SK-N-MC (cell line): Measurements from ENCODE around the gene TP53I11.

Source experiments
- DNase-seq: peaks from one replicate; pipeline ENCODE4 v3.0.0-alpha.2; 2011; ENCODE audit warnings: low read depth, low spot score
- H3K27ac ChIP-seq: fragments of 200-600 bp; sonication (generic); 2 replicates; pipeline ENCODE4 v1.5.1; 2016; ENCODE audit warnings: mixed run types
- H3K36me3 ChIP-seq: fragments of 200-600 bp; sonication (generic); 2 replicates; pipeline ENCODE4 v1.6.1; 2017; ENCODE audit warnings: antibody characterized with exemption, low read length, mixed read lengths; ENCODE audit not compliant: insufficient read depth
- H3K4me3 ChIP-seq: fragments of 200-600 bp; sonication (generic); 2 replicates; pipeline ENCODE4 v1.5.1; 2016
- H3K9ac ChIP-seq: fragments of 200-600 bp; sonication (generic); 2 replicates; pipeline ENCODE4 v1.8.0; 2017; ENCODE audit warnings: mixed run types, mixed read lengths; ENCODE audit not compliant: insufficient read length
- H3K9me3 ChIP-seq: fragments of 200-600 bp; sonication (generic); 2 replicates; pipeline ENCODE4 v1.6.1; 2017; ENCODE audit warnings: low read depth, mild to moderate bottlenecking, antibody characterized with exemption, low read length, moderate library complexity, mixed read lengths
- EZH2 ChIP-seq: fragments of 200-600 bp; sonication (generic); IDR thresholded peaks from one replicate; pipeline ENCODE4 v1.6.1; 2017; ENCODE audit warnings: antibody characterized with exemption
- FOXP2 ChIP-seq: optimal IDR thresholded peaks from 2 replicates; pipeline ENCODE3; 2011; ENCODE audit warnings: mild to moderate bottlenecking, moderate library complexity; ENCODE audit not compliant: insufficient read depth; ENCODE audit errors: extremely low read length, control extremely low read depth
- POLR2AphosphoS5 ChIP-seq: IDR thresholded peaks from 2 replicates; pipeline ENCODE4 v1.6.1; 2012; ENCODE audit warnings: mild to moderate bottlenecking, low read depth, low read length, borderline replicate concordance

Gene TP53I11

GRCh38 chr11:44947114-44947513 lies 3.6 kb downstream of the TP53I11 start:
- H3K9ac ChIP-seq: no peak overlapping the region
- no peaks in the 10 kb centered on the region for H3K9me3 ChIP-seq
- DNase-seq: no peak
- no peak overlapping the region for H3K4me3 ChIP-seq
- TF ChIP-seq EZH2: no peak
- TF ChIP-seq FOXP2: no peak
- no peak for TF ChIP-seq POLR2AphosphoS5
- no peak overlapping the region for H3K27ac ChIP-seq
- no peaks in the 10 kb centered on the region for H3K36me3 ChIP-seq

- Histone ChIP-seq H3K9me3 (no peaks in the 10 kb centered on the region), H3K9ac (no peak overlapping the region), H3K36me3 (no peaks in the 10 kb centered on the region), H3K4me3 (no peak overlapping the region), H3K27ac (no peak overlapping the region)
- no peak for TF ChIP-seq EZH2
- TF ChIP-seq FOXP2: no peak
- TF ChIP-seq POLR2AphosphoS5: no peak
- no peak for DNase-seq
Observed at GRCh38 chr11:44946263-44946662, 4.4 kb downstream of the TP53I11 start.

- Histone ChIP-seq H3K9ac (no peak overlapping the region), H3K27ac (no peak overlapping the region), H3K4me3 (no peak overlapping the region), H3K9me3 (no peaks in the 10 kb centered on the region), H3K36me3 (no peaks in the 10 kb centered on the region)
- DNase-seq: no peak
- TF ChIP-seq POLR2AphosphoS5 (no peak), FOXP2 (no peak), EZH2 (no peak)
Observed at GRCh38 chr11:44945666-44946065, 5.0 kb downstream of the TP53I11 start.

- TF ChIP-seq EZH2 (no peak), FOXP2 (no peak), POLR2AphosphoS5 (no peak)
- Histone ChIP-seq H3K9ac (no peak overlapping the region), H3K9me3 (no peaks in the 10 kb centered on the region), H3K27ac (no peak overlapping the region), H3K4me3 (no peak overlapping the region), H3K36me3 (no peaks in the 10 kb centered on the region)
- DNase-seq: no peak
Observed at GRCh38 chr11:44944853-44945235, 5.8 kb downstream of the TP53I11 start.

GRCh38 chr11:44944181-44944852 lies 6.4 kb downstream of the TP53I11 start:
- no peaks in the 10 kb centered on the region for H3K9me3 ChIP-seq
- no peak for TF ChIP-seq EZH2
- TF ChIP-seq FOXP2: no peak
- TF ChIP-seq POLR2AphosphoS5: no peak
- H3K9ac ChIP-seq: no peak overlapping the region
- H3K27ac ChIP-seq: no peak overlapping the region
- H3K4me3 ChIP-seq: no peak overlapping the region
- DNase-seq: no peak
- no peaks in the 10 kb centered on the region for H3K36me3 ChIP-seq

- Histone ChIP-seq H3K9ac (no peak overlapping the region), H3K27ac (no peak overlapping the region), H3K4me3 (no peak overlapping the region), H3K9me3 (no peaks in the 10 kb centered on the region), H3K36me3 (no peaks in the 10 kb centered on the region)
- no peak for DNase-seq
- TF ChIP-seq EZH2: no peak
- no peak for TF ChIP-seq FOXP2
- TF ChIP-seq POLR2AphosphoS5: no peak
Observed at GRCh38 chr11:44943696-44944095, 7.0 kb downstream of the TP53I11 start.

GRCh38 chr11:44943118-44943517 lies 7.6 kb downstream of the TP53I11 start:
- no peaks in the 10 kb centered on the region for H3K36me3 ChIP-seq
- H3K4me3 ChIP-seq: no peak overlapping the region
- no peak for TF ChIP-seq EZH2
- no peak for TF ChIP-seq POLR2AphosphoS5
- TF ChIP-seq FOXP2: no peak
- H3K27ac ChIP-seq: no peak overlapping the region
- H3K9ac ChIP-seq: no peak overlapping the region
- no peak for DNase-seq
- no peaks in the 10 kb centered on the region for H3K9me3 ChIP-seq

- no peak overlapping the region for H3K27ac ChIP-seq
- no peaks in the 10 kb centered on the region for H3K9me3 ChIP-seq
- H3K4me3 ChIP-seq: no peak overlapping the region
- no peak for DNase-seq
- H3K36me3 ChIP-seq: no peaks in the 10 kb centered on the region
- TF ChIP-seq EZH2: no peak
- no peak overlapping the region for H3K9ac ChIP-seq
Observed at GRCh38 chr11:44942029-44942955, 8.4 kb downstream of the TP53I11 start.
